CD4-positive, alpha-beta T cell treated with Interleukin-6 for 4 hours (primary cell): ENCODE data around the gene PUM1.
"Not testable (repeated sequence)": the region's sequence is repeated elsewhere in the genome, so short reads cannot be mapped to it uniquely, and the experiment has no call there.

Experiments used
- DNase-seq: peaks from one replicate; pipeline ENCODE4 v3.0.0-alpha.2; 2020; ENCODE audit warnings: mixed read lengths

PUM1 gene

DNA sequence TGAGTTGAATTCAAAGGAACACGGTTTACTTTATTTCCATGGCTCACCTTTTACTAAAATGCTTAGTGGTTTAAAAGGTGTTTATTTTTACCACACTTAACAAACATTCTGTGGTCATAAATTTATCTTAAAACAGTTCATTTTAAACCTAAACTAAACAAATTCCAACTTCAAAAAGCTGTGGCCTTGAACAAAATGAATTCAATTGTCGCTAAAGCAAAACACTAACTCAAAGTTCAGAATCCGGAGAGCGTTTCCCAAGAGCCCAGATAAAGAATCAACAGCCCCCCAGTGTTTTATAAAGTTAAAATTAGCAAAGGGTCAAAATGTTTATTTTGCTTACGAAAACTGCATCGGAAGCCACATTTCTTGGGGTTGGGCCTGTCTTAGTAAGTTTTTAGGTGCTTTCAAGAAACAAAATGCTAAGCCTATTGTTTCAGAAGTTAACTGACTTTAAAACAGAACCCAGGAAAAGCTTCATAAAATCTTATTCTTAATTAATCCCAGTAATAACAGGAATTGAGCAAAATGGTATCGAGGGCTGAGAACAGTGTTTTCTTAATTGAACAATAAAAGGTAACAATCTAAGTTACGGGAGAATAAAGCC is 1.3 kb downstream of the PUM1 start:
- no peak for DNase-seq

DNA sequence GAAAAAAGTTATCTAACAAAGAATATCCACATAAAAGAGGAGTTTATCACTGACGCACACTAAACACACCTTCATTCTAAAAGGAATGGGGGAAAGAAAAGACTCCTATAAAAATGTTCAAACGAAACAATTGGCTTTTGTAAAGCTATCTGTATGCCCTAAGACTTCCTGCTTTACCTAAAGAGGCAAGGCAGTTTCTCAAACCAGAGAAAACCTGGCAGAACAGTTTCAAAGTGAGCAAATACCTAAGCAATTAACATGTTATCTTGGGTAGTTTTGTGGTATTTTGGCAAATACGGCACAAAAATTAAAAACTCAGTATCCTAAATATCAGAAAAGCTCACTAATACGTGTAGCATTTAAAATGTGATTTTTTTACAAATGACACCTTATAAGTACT is 1.9 kb downstream of the PUM1 start:
- DNase-seq = no peak

GRCh38 chr1:31062867-31063380 is 2.6 kb downstream of the PUM1 start:
- DNase-seq = no peak

DNA sequence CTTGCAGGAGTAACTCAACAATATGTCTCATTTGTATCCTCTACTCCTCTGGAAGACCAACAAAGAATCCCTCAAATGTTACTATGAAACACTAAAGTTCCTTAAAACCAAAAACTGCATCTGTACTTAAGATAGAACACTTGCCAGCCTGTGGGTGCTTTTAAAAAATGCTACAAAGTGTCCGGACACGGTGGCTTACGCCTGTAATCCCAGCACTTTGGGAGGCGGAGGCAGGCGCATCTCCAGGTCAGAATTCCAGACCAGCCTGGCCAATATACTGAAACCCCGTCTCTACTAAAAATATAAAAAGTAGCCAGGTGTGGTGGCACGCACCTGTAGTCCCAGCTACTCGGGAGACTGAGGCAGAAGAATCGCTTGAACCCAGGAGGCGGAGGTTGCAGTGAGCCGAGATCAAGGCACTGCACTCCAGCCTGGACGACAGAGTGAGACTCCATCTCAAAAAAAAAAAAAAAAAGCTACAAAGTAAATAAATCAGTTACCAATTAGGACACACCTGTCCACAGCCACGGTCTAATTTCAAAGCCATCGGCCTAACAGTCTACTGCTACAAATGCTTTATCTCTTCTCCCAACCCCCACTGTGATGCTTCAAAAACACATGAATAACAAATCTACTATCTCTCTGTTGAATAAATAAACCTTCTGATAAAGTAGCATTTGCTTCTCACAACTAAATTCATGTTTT is 3.2 kb downstream of the PUM1 start:
- DNase-seq = not testable (repeated sequence)

DNA sequence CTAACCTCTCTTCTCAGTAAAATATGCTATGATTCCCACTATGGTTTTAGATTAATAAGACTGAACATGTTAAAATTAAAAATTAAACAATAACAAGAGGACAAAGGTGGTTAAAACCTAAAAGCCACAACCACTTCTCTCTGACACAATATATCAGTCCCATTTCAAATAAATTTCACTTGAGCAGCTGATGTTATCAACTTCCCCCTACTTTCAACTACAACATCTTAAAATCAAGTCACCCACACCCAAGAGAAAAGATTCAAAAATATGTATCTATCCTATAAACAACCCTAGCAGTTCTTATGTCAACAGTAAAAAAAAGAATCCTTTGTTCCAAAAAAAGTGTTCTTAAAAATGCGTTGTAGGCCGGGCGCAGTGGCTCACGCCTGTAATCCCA is 7.5 kb downstream of the PUM1 start:
- no peak for DNase-seq

DNA sequence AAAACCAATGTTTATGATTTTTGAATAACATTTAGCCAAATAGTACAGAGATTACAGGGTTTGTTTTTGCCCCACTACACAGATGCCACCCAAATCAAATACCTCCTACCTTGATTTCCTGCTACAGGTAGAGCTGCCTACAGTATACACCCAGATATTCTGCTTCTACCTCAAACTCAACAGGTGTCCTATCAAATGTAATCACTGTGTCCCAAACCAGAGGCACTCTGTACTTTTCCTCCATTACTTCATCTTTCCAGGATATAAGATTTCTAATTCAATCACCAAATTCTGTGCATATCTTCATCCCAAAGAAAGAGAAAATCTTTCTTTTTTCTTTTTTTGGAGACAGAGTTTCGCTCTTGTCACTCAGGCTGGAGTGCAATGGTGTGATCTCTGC is 9.6 kb downstream of the PUM1 start:
- DNase-seq = no peak

DNA sequence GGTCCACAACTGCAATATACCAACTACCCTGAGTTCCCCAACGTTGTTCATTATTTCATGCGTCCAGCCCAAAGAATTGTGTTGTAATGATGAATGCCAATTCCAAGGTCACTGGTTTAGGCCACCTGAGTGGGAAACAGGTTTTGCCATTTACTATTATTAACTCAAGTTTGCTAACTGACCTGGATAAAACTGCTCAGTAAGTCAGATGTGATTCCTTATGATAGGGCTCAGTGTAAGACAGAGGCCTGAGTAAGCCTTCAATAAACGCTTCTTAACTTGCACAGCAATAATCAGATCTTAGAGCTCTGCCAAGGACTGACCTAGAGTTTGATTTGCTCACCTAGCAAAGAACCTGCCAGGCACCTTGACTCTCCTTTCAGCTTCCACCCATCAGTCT is 10.0 kb downstream of the PUM1 start:
- no peak for DNase-seq

GRCh38 chr1:31054958-31055481 is 10.5 kb downstream of the PUM1 start:
- DNase-seq = no peak

- no peak for DNase-seq
These were observed 11.2 kb downstream of the PUM1 start for GRCh38 chr1:31054349-31054748.

GRCh38 chr1:31052613-31053012 is 12.9 kb downstream of the PUM1 start:
- DNase-seq = not testable (repeated sequence)

- no peak for DNase-seq
These were observed 13.9 kb downstream of the PUM1 start for GRCh38 chr1:31051611-31052010.

DNA sequence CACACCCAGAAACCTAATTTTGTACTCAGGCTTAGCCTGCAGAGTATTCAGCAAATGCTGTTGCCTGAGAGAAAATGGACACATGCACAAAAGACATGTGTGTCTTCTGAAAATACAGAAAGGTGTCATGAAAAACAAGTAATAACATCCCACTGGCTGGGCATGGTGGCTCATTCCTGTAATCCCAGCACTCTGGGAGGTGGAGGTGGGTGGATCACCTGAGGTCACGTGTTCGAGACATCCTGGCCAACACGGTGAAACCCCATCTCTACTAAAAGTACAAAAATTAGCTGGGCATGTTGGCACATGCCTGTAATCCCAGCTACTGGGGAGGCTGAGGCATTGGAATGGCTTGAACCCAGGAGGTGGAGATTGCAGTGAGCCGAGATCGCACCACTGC is 18.0 kb downstream of the PUM1 start:
- DNase-seq = not testable (repeated sequence)

DNA sequence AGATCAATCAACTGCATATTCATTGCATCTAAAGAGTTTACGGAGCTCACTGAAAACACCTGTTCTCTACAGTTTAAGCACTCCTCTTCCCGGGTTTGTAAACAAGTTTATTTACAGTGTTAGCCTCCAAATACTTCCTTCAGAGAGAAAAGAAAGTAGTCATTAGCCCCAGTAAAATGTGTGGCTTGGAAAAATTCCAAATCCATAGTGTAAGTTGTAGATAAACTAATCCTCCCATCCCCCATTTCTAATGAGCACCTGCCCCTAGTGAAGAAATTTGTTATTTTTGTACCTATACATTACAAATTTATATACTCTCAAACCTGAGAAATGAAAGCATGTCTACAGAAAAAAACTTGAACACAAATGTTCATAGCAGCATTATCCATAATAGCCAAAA is 21.9 kb downstream of the PUM1 start:
- no peak for DNase-seq

- no peak for DNase-seq
These were observed 22.9 kb downstream of the PUM1 start for GRCh38 chr1:31042656-31043055.

DNA sequence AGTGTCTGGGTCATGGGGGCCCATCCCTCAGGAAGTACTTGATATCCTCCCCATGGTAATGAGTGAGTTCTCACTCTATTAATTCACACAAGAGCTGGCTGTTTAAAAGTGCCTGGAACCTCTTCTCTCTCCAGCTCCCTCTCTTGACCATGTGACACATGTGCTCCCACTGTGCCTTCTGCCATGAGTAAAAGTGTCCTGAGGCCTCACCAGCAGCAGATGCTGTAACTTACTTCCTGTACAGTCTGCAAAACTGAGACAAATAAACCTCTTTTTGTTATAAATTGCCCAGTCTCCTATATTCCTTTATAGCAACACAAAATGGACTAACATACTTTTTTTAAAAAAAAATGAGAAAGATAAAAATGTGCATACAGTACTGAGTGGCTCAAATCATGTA is 24.0 kb downstream of the PUM1 start:
- no peak for DNase-seq

DNA sequence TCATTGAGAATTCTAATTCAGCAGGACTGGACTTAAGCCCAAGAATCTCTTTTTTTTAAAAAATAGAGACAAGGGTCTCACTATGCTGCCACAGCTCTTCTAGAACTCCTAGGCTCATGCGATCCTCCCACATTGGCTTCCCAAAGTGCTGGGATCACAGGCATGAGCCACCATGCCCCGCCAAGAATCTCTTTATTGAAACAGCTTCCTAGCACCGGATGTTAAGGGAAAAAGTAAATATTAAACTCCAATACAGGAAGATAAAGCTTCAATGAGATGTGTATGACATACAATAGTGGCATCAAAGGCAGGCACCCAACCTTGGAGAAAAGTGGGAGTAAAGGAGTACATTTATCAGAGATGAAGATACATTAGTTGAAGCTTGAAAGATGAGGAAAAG is 25.5 kb downstream of the PUM1 start:
- DNase-seq = no peak

GRCh38 chr1:31038935-31039334 is 26.6 kb downstream of the PUM1 start:
- not testable (repeated sequence) for DNase-seq

DNA sequence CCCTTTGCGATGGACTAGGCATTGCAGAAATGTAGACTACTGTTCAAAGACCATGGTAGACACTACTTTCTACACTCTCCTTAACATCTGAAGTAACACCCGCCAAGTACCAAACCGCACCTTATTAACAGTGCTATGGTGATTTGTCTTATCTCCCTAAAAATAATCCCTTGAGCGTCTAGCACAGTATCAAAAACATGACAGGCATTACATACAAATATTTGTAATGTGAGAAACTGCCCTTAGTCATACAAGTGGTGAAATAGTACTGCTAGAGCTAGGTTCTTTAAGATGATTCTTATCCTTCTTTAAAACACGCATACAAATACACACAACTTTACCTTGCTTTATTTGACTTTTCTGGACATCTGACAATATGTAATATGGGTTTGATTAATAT is 27.2 kb downstream of the PUM1 start:
- no peak for DNase-seq

GRCh38 chr1:31036749-31037500 is 28.6 kb downstream of the PUM1 start:
- no peak for DNase-seq

- DNase-seq = no peak
These were observed 31.9 kb downstream of the PUM1 start for GRCh38 chr1:31033598-31033997.

DNA sequence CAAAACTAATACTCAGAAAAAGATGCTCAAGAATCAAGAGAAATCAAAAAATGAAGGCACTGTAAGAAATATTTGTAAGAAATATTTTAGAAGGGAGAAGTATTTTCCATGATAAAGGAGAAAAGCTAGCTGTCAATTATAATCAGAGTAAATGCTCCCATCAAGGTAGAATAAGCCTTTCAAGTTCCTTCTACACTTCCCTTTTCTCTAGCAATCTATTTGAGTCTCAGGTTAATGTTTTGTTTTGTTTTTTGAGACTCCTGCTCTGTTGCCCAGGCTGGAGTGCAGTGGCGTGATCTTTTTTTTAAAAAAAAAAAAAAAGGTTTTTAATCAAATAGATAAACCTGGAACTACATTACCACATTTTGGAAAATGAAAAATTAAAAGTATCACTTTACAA is 33.3 kb downstream of the PUM1 start:
- DNase-seq = no peak

GRCh38 chr1:31031330-31032143 is 34.0 kb downstream of the PUM1 start:
- DNase-seq = no peak

DNA sequence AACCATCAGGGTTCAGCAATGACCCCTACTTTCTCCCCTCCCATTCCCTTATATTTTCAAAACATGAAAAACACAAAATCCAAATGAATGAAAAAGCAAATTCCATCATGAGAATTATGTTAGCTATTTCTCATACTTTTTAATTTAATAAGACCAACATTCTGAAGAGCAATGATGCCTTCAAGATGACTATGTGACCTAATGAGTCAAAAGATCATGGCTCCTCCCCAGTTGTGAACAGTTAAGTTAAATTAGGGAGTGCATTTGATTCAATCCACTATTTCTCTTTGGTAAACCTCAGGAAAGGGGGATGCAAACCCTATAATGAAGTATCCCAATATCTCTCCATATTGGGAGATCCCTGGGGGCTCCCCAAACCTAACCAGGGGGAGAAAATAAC is 36.5 kb downstream of the PUM1 start:
- no peak for DNase-seq
